Measurements from ENCODE around the gene ZIC2.

ZIC2 gene

DNA sequence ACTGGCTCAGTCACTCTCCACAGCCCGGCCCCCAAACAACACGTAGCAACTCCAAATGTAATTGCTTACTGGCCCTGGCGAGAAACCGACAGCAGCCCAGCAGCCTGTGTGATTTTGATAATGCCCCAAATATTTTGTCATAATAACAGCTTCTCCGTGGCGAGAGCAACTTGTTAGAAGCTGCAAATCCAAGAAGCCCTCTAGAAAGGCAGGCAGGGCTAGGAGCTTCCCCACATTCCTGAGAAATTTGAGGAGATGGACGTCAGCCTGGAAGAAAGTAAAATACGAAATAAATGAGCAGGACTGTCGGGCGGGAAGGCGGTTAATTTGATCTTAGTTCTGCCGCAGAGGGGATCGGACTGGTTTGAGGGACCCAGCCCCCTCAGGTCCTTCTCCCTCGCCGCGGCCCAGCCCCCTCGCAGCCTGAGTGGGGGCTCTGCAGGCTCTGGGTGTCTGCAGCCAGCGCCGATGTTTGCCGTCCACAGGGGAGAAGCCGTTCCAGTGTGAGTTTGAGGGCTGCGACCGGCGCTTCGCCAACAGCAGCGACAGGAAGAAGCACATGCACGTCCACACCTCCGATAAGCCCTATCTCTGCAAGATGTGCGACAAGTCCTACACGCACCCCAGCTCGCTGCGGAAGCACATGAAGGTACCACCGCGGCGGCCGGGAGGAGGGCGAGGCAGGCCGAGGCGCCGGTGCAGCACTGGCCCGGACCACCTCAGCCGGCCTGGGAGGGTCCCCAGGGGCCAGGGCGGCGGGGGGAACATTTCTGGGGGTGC, 3.1 kb downstream of the ZIC2 start:
- Histone ChIP-seq H3K27me3 (peaks cover 10 to 99% of the 10 kb centered on the region in 2 donors), H3K27ac (no peak overlapping the region), H3K4me1 (peaks cover 0 to 50% (median 41%) of the 10 kb centered on the region in 4 donors), H3K9me3 (peaks cover 0 to 7% (median 0%) of the 10 kb centered on the region in 3 donors), H3K36me3 (no peaks in the 10 kb centered on the region), H3K4me3 (no peak overlapping the region)
- intact Hi-C loops (cut with DNase I; ENCODE audit: low total_unique reads): no loop called here
- TF ChIP-seq, protein P1, sequence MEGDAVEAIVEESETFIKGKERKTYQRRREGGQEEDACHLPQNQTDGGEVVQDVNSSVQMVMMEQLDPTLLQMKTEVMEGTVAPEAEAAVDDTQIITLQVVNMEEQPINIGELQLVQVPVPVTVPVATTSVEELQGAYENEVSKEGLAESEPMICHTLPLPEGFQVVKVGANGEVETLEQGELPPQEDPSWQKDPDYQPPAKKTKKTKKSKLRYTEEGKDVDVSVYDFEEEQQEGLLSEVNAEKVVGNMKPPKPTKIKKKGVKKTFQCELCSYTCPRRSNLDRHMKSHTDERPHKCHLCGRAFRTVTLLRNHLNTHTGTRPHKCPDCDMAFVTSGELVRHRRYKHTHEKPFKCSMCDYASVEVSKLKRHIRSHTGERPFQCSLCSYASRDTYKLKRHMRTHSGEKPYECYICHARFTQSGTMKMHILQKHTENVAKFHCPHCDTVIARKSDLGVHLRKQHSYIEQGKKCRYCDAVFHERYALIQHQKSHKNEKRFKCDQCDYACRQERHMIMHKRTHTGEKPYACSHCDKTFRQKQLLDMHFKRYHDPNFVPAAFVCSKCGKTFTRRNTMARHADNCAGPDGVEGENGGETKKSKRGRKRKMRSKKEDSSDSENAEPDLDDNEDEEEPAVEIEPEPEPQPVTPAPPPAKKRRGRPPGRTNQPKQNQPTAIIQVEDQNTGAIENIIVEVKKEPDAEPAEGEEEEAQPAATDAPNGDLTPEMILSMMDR (IDR thresholded peaks at IDR 0.05): no peak
- DNase-seq: no peak

DNA sequence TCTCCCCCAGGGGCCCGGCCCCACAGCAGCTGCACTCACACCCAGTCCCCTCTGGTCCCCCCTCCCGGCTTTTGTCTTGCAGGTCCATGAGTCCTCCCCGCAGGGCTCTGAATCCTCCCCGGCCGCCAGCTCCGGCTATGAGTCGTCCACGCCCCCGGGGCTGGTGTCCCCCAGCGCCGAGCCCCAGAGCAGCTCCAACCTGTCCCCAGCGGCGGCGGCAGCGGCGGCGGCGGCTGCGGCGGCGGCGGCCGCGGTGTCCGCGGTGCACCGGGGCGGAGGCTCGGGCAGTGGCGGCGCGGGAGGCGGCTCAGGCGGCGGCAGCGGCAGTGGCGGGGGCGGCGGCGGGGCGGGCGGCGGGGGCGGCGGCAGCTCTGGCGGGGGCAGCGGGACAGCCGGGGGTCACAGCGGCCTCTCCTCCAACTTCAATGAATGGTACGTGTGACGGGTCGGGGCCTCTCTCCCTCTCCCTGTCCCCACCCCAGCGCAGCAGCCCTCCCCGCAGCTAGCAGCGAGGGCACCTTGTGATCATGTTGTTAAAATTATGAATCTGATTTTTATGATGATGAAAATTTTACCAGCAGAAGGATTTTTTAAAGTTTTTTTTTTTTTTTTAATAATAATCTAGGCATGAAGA, 3.8 kb downstream of the ZIC2 start:
- intact Hi-C loops (cut with DNase I; ENCODE audit: low total_unique reads): no loop called here

DNA sequence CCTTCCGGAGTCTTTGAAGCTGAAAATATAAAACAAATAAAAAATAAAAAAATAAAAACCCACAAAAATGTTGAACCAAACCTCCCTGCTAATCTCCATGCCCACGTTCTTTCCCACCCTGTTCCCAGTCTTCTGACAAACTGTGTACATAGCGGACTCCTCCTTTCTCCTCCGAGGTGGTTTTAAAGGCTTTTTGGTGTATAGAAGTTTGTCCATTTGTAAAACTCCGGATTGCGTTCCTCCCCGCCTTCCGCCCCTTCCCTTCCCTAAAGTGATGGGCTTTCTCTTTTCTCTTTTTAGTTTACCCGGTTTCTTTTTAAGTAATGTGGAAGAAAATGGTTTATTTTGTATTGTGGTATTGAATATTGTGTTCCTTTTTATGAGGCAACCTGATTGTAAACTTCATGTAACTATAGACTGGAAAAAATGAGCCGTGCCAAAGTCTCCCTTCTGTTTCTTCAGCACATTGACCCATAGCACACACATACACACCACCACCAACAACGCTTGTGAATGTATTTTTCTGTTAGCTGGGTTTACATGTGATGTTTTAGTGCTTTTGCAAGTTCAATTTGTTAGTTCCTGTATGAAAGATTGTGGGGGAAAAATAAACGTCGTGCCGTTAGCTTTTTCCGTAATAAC, 4.4 kb downstream of the ZIC2 start:
- Histone ChIP-seq H3K4me1 (peaks cover 0 to 45% (median 36%) of the 10 kb centered on the region in 4 donors), H3K36me3 (no peaks in the 10 kb centered on the region), H3K27ac (no peak overlapping the region), H3K27me3 (peaks cover 10 to 99% of the 10 kb centered on the region in 2 donors), H3K9me3 (peaks cover 0 to 7% (median 0%) of the 10 kb centered on the region in 3 donors), H3K4me3 (no peak overlapping the region)
- TF ChIP-seq, protein P1 (IDR thresholded peaks at IDR 0.05): no peak
- intact Hi-C loops (cut with DNase I; ENCODE audit: low total_unique reads): no loop called here
- DNase-seq: no peak

More for the DNA sequence above, 3.8 kb downstream of the ZIC2 start:
- Histone ChIP-seq H3K27ac (no peak overlapping the region), H3K27me3 (peaks cover 10 to 99% of the 10 kb centered on the region in 2 donors), H3K9me3 (peaks cover 0 to 7% (median 0%) of the 10 kb centered on the region in 3 donors), H3K36me3 (no peaks in the 10 kb centered on the region), H3K4me1 (peaks cover 0 to 48% (median 38%) of the 10 kb centered on the region in 4 donors), H3K4me3 (no peak overlapping the region)
- TF ChIP-seq, protein P1 (IDR thresholded peaks at IDR 0.05): no peak
- DNase-seq: no peak

DNA sequence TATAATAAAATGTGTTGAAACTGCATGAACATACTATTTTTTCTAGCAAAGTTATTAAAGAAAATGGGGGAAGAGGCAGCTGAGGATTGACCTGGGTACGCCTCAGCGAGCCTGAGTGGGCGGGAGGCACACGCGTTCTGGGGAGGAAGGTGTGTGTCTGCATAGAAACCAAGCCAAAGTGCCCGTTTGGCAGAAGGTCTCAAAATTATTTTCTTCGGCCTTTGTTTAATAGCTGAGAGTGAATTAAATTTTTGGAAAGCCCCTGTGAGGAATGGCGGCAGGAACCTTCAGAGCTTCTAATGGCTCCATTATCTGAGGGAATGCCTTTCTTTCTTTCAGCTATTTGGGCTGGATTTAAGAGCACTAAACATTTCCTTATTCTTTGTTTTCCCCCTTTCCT, 5.2 kb downstream of the ZIC2 start:
- Histone ChIP-seq H3K4me3 (no peak overlapping the region), H3K27ac (no peak overlapping the region), H3K27me3 (peaks cover 10 to 99% of the 10 kb centered on the region in 2 donors), H3K36me3 (no peaks in the 10 kb centered on the region), H3K4me1 (peaks cover 0 to 45% (median 30%) of the 10 kb centered on the region in 4 donors), H3K9me3 (peaks cover 0 to 7% (median 0%) of the 10 kb centered on the region in 3 donors)
- TF ChIP-seq, protein P1 (IDR thresholded peaks at IDR 0.05): no peak
- intact Hi-C loops (cut with DNase I; ENCODE audit: low total_unique reads): no loop called here
- no peak for DNase-seq

DNA sequence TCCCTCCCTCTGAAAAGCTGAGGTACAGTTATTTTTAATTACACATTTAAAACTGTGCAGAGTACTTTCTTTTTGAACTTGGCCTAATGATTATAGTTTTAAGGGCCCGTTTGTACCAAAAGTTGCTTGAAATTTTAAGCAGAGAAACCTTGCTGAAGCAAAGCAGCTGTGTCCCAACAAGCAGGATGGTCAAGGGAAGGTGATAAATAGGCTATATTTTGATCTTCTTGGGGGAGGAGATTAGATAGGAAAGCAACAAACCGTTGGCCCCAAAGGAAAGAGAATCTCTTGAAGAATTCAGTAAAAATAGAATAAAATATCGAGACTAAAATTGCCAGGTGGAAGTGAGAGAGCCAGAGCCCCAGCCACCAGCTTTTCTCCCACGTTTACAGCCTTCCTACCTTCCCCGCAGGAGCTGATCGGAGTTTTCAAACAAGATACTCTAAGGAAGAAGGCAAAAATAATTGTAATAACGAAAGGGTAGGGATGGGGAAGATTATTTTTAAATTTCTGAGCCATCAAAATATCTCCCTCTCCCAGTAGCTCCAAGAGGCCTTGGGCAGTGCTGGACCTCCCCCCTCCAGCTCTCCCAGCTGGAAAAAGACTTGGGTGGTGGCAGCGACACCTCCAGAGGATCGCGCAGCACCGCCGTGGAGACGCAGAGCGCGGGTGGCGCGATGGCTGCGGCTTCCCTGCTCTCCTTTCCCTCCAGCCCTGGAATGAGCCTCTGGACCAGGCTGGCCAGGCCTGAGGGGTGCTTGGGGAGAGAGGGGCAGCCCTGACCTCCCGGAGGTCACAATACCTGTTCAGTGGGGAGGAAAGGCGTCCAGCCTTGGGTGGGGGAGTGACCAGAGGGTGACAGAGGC, 5.8 kb downstream of the ZIC2 start:
- Histone ChIP-seq H3K9me3 (peaks cover 0 to 7% (median 0%) of the 10 kb centered on the region in 3 donors), H3K27ac (no peak overlapping the region), H3K4me3 (no peak overlapping the region), H3K4me1 (peaks cover 0 to 38% (median 23%) of the 10 kb centered on the region in 4 donors), H3K27me3 (peaks cover 10 to 99% of the 10 kb centered on the region in 2 donors), H3K36me3 (no peaks in the 10 kb centered on the region)
- intact Hi-C loops (cut with DNase I; ENCODE audit: low total_unique reads): no loop called here
- DNase-seq: no peak
- TF ChIP-seq, protein P1 (IDR thresholded peaks at IDR 0.05): no peak

Data from tibial artery (tissue), 4 donors.